Activated CD4-positive, CD25-positive, alpha-beta regulatory T cell treated with anti-CD3 and anti-CD28 coated beads, Interleukin-2, amount 50 U/mL, for 72 hours (primary cell): ENCODE measurements around the gene TRANK1.

Experiments
- DNase-seq: peaks from one replicate; pipeline ENCODE4 v3.0.0; 2021

The TRANK1 gene

GRCh38 chr3:36786921-36787890, 157.6 kb downstream of the TRANK1 start:
- no peak for DNase-seq

- no peak for DNase-seq
Measured at GRCh38 chr3:36784138-36784635, 160.7 kb downstream of the TRANK1 start.

DNA sequence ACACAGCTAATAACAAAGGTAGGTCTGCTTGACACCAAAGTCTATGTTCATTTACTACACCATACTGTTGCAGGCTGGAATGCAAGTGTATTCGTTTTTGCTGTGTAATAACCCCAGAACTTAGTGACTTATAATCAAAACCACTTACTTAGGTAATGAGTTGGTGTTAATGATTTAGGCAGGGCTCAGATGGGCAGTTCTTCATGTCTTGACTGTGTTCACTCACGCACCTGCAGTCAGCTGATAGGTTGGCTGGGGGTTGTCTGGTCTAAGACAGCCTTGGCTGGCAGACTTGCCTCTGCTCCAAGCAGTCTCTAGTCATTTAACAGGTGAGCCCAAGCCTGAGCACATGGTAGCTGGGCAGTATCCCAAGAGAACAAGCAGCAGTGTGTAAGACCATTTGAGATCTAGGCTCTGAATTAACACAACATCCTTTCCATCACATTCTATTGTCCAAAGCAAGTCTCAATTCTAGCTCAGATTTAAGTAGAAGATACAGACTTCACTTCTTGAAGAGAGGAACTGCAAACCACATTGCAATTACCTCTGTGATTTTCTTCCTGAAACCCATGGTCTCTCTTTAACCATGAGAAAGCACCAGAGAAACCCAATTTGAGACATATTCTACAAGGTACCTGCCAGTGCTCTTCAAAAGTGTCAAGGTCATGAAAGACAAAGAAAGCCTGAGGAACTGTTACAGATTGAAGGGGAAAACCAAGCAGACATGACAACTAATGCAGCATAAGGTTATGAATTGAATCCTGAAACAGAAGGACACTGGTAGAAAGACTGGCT, 167.2 kb downstream of the TRANK1 start:
- no peak for DNase-seq
